Measurements from ENCODE around the gene SEPTIN6. TPM values are rescaled to one million over a fixed set of nuclear protein-coding genes. Genes with fewer than 3 reads are reported as not detected.
"Not testable (repeated sequence)": the region's sequence is repeated elsewhere in the genome, so short reads cannot be mapped to it uniquely, and the experiment has no call there.

SEPTIN6 gene
- total RNA-seq, 1 donor from 2014 or later, result 1.6 TPM

DNA sequence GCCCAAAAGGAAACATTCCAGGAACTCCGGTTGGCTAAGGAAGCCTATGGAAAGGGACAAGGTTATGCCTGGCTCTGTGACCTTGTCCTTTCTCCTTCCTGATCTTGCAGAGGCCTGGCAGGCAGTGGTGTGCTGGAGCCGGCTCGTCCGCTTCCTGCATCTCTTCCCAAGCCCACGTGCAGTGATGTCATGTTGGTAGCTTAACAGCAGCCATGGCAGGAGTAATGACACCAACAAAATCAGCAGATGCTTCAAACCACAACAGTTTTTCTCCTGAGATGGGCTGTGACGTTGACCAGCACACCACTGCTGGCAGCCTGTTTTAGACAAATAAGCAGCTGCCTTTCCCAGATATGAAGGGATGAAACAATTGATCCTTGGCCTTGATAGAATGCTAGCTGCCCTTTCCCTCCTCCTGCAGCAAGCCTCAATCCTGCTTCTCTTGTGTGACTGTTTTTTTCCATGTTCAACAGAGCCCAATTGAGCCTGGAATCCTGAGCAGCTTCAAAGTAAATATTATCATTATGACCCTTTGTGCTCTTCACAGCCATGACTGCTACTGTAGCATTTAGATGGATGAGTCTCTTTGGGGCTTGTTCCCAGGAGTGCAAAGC is 23.4 kb downstream of the SEPTIN6 start:
- FAIRE-seq, result peak; percentile 36
- TF ChIP-seq, protein P1, sequence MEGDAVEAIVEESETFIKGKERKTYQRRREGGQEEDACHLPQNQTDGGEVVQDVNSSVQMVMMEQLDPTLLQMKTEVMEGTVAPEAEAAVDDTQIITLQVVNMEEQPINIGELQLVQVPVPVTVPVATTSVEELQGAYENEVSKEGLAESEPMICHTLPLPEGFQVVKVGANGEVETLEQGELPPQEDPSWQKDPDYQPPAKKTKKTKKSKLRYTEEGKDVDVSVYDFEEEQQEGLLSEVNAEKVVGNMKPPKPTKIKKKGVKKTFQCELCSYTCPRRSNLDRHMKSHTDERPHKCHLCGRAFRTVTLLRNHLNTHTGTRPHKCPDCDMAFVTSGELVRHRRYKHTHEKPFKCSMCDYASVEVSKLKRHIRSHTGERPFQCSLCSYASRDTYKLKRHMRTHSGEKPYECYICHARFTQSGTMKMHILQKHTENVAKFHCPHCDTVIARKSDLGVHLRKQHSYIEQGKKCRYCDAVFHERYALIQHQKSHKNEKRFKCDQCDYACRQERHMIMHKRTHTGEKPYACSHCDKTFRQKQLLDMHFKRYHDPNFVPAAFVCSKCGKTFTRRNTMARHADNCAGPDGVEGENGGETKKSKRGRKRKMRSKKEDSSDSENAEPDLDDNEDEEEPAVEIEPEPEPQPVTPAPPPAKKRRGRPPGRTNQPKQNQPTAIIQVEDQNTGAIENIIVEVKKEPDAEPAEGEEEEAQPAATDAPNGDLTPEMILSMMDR (IDR thresholded peaks at IDR 0.05; ENCODE audit: insufficient read depth, low read length, severe bottlenecking), result no peak
- Histone ChIP-seq H3K27me3 (ENCODE audit: control insufficient read depth, insufficient read depth, low read length) (no peaks in the 10 kb centered on the region), H3K36me3 (ENCODE audit: control insufficient read depth, insufficient read depth, low read length) (no peaks in the 10 kb centered on the region), H3K4me3 (ENCODE audit: low read depth, low read length) (no peak overlapping the region)
- no peak for DNase-seq (ENCODE audit: low read depth)

DNA sequence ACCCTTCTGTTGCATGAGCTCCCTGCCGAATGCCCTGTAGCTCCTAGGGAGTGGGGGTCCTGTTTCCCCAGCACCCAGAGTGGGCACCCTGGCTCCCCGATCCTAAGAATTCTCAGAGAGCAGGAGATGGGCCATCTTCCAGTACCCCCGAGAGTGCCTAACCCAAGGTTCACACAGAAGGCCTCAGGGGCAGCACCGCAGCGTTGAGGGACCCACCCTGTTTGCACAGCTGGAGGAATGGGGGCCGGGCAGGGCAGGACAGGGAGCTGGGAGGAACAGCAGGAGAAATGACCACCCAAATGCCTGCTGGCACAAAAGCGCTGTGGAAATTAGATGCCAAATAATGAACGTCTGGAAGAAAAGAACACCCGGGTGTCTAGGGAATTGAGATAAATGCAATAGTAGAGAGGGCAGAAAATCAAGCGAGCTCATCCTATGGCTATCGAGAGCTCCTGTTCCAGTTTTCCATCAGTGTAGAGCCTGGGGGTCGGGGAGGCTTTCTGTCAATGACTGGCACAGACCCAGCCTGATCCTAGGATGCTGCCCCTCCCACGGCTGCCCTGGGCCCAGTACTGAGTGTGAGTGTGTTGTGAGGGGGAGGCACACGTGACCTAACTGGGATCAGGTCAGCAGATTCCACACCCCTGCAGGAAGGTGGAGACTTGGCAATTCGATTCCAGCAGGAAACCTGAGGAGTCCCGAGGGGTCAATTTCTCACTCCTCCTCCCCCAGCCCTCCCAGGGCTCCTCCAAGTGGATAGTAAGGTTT is 25.7 kb downstream of the SEPTIN6 start:
- Histone ChIP-seq H3K36me3 (ENCODE audit: control insufficient read depth, insufficient read depth, low read length) (no peaks in the 10 kb centered on the region), H3K27me3 (ENCODE audit: control insufficient read depth, insufficient read depth, low read length) (no peaks in the 10 kb centered on the region), H3K4me3 (ENCODE audit: low read depth, low read length) (no peak overlapping the region)
- FAIRE-seq, result no peak
- no peak for DNase-seq (ENCODE audit: low read depth)
- TF ChIP-seq, protein P1 (IDR thresholded peaks at IDR 0.05; ENCODE audit: insufficient read depth, low read length, severe bottlenecking), result no peak

- H3K36me3 ChIP-seq (ENCODE audit: control insufficient read depth, insufficient read depth, low read length); FAIRE-seq; H3K27me3 ChIP-seq (ENCODE audit: control insufficient read depth, insufficient read depth, low read length); H3K4me3 ChIP-seq (ENCODE audit: low read depth, low read length); DNase-seq (ENCODE audit: low read depth): not testable (repeated sequence)
Measured at GRCh38 chrX:119664877-119665276, 28.1 kb downstream of the SEPTIN6 start.

GRCh38 chrX:119661486-119661885 is 31.5 kb downstream of the SEPTIN6 start:
- FAIRE-seq, result no peak
- Histone ChIP-seq H3K27me3 (ENCODE audit: control insufficient read depth, insufficient read depth, low read length) (no peaks in the 10 kb centered on the region), H3K4me3 (ENCODE audit: low read depth, low read length) (no peak overlapping the region), H3K36me3 (ENCODE audit: control insufficient read depth, insufficient read depth, low read length) (no peaks in the 10 kb centered on the region)
- no peak for DNase-seq (ENCODE audit: low read depth)
- TF ChIP-seq, protein P1 (IDR thresholded peaks at IDR 0.05; ENCODE audit: insufficient read depth, low read length, severe bottlenecking), result no peak

DNA sequence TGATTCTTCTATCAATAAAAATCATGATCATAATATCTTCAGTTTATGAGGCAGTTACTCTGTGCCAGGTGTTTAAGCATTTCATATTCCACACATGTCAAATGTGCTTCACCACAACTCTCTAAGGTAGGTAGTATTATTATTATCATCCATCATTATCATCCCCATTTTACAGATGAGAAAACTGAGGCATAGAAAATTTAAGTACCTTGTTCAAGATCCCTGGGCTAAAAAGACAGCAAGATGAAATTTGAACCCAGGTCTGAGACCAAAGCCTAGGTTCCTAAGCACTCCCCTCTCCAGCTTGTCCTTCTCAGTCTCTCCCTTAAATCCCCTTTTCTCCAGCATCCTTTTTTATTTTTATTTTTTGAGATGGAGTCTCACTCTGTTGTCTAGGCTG is 33.4 kb downstream of the SEPTIN6 start:
- TF ChIP-seq, protein P1 (IDR thresholded peaks at IDR 0.05; ENCODE audit: insufficient read depth, low read length, severe bottlenecking), result no peak
- no peak for DNase-seq (ENCODE audit: low read depth)
- FAIRE-seq, result no peak
- H3K27me3 ChIP-seq (ENCODE audit: control insufficient read depth, insufficient read depth, low read length), result no peaks in the 10 kb centered on the region
- H3K36me3 ChIP-seq (ENCODE audit: control insufficient read depth, insufficient read depth, low read length), result no peaks in the 10 kb centered on the region
- H3K4me3 ChIP-seq (ENCODE audit: low read depth, low read length), result no peak overlapping the region

DNA sequence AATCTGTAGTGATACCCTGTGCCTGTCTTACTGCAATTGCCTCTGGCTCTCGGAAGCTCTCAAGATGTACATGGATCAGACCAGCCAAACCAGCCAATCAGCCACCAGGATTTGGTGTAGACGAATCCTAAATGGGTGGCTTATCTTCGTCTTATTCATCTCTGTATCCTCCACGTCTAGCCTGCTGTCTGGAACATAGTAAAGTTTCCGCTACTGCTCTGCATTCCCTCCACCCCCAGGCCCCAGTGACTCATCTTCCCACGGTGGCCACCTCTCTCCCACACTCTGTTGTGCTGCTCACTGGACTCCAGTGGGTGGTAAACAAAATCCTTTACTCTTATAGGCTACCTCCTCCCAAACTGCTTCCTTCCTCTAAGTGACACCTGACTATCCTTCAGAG is 37.8 kb downstream of the SEPTIN6 start:
- no peak overlapping the region for H3K4me3 ChIP-seq (ENCODE audit: low read depth, low read length)
- TF ChIP-seq, protein P1 (IDR thresholded peaks at IDR 0.05; ENCODE audit: insufficient read depth, low read length, severe bottlenecking), result no peak
- H3K36me3 ChIP-seq (ENCODE audit: control insufficient read depth, insufficient read depth, low read length), result no peaks in the 10 kb centered on the region
- FAIRE-seq (no peak), DNase-seq (ENCODE audit: low read depth) (peak; percentile 72)
- no peaks in the 10 kb centered on the region for H3K27me3 ChIP-seq (ENCODE audit: control insufficient read depth, insufficient read depth, low read length)

All from bronchial epithelial cell (primary cell).